H1 (cell line): ENCODE data around the gene ZNF615. TPM values are rescaled to one million over a fixed set of nuclear protein-coding genes. Genes with fewer than 3 reads are reported as not detected.

Experiments
- ASH2L ChIP-seq: fragments of 200-600, 300-600 bp; sonication (generic); IDR thresholded peaks from one replicate; pipeline ENCODE4 v1.7.1; 2017; ENCODE audit warnings: low read length
- BCL11A ChIP-seq, 2 experiments: IDR thresholded peaks; one replicate each; pipeline ENCODE4 v1.6.1; 2011; ENCODE audit warnings: low read depth in 2 of 2, low read length in 2 of 2, mild to moderate bottlenecking in 2 of 2
- CBX5 ChIP-seq: fragments of 300-800, 300-1000 bp; sonication (generic); IDR thresholded peaks from 2 replicates; pipeline ENCODE4 v1.7.1; 2016; ENCODE audit warnings: antibody characterized with exemption, low read length, low read depth
- CEBPB ChIP-seq: IDR thresholded peaks from 2 replicates; pipeline ENCODE4 v1.6.1; 2012; ENCODE audit warnings: low read depth, low read length
- CHD1 ChIP-seq: IDR thresholded peaks from 2 replicates; pipeline ENCODE4 v1.6.1; 2012; ENCODE audit warnings: low read depth, low read length, improper control_type of control experiment
- CREB1 ChIP-seq: IDR thresholded peaks from 2 replicates; pipeline ENCODE4 v1.6.1; 2012; ENCODE audit warnings: inconsistent platforms
- EZH2 ChIP-seq: fragments of 200-600 bp; sonication (generic); IDR thresholded peaks from 2 replicates; pipeline ENCODE4 v1.7.1; 2012; ENCODE audit warnings: low read depth, mild to moderate bottlenecking, moderate library complexity, low read length, inconsistent platforms; ENCODE audit not compliant: severe bottlenecking
- GABPA ChIP-seq: IDR thresholded peaks from 2 replicates; pipeline ENCODE4 v1.6.1; 2011; ENCODE audit warnings: mild to moderate bottlenecking, low read length, moderate library complexity, borderline replicate concordance; ENCODE audit not compliant: insufficient read depth
- GTF2F1 ChIP-seq: IDR thresholded peaks from 2 replicates; pipeline ENCODE4 v1.6.1; 2012; ENCODE audit warnings: low read depth, low read length, improper control_type of control experiment, borderline replicate concordance
- HDAC2 ChIP-seq, 2 experiments: fragments of 300-600 bp in 1 of 2; sonication (generic) in 1 of 2; IDR thresholded peaks; 2 replicates each; pipeline ENCODE4 v1.6.1; 2011 to 2012; ENCODE audit warnings: low read depth in 2 of 2, low read length in 2 of 2, mild to moderate bottlenecking in 2 of 2, moderate library complexity in 2 of 2, borderline replicate concordance in 1 of 2, inconsistent platforms in 1 of 2
- HDAC6 ChIP-seq: IDR thresholded peaks from one replicate; pipeline ENCODE4 v1.7.1; 2012; ENCODE audit warnings: low read depth, mild to moderate bottlenecking, inconsistent platforms, low read length, moderate library complexity
- KDM5A ChIP-seq: fragments of 200-600 bp; IDR thresholded peaks from 2 replicates; pipeline ENCODE4 v1.7.1; 2012; ENCODE audit warnings: mild to moderate bottlenecking, low read length, inconsistent platforms, mixed read lengths
- MAFK ChIP-seq: IDR thresholded peaks from 2 replicates; pipeline ENCODE4 v1.6.1; 2012; ENCODE audit warnings: low read depth, mild to moderate bottlenecking, improper control_type of control experiment, low read length
- NANOG ChIP-seq: IDR thresholded peaks from 2 replicates; pipeline ENCODE4 v1.6.1; 2011; ENCODE audit warnings: low read length, low read depth, mild to moderate bottlenecking, inconsistent platforms; ENCODE audit not compliant: insufficient read depth, poor library complexity, severe bottlenecking
- PHF8 ChIP-seq: fragments of 200-600 bp; sonication (generic); conservative IDR thresholded peaks from 2 replicates; pipeline ENCODE4 v1.7.1; 2012; ENCODE audit warnings: low read depth, mild to moderate bottlenecking, inconsistent platforms, low read length, moderate library complexity
- POLR2A ChIP-seq, 2 experiments: IDR thresholded peaks; 1 replicate in 1 of 2; 2 replicates in 1 of 2; pipeline ENCODE4 v1.6.1; 2011; ENCODE audit warnings: low read depth in 2 of 2, low read length in 2 of 2, mild to moderate bottlenecking in 2 of 2; ENCODE audit errors: control extremely low read depth in 1 of 2
- POU5F1 ChIP-seq: IDR thresholded peaks from 2 replicates; pipeline ENCODE4 v1.6.1; 2011; ENCODE audit warnings: low read depth, mild to moderate bottlenecking, low read length, moderate library complexity
- RNF2 ChIP-seq: fragments of 200-900, 300-1000 bp; sonication (generic); IDR thresholded peaks from 2 replicates; pipeline ENCODE4 v1.7.1; 2016; ENCODE audit warnings: borderline replicate concordance, low read depth, mild to moderate bottlenecking, antibody characterized with exemption, low read length; ENCODE audit not compliant: poor library complexity, severe bottlenecking; ENCODE audit errors: missing control alignments
- SAP30 ChIP-seq: fragments of 300-600 bp; sonication (generic); IDR thresholded peaks from 2 replicates; pipeline ENCODE4 v1.7.1; 2012; ENCODE audit warnings: low read length, moderate library complexity, mild to moderate bottlenecking, inconsistent platforms; ENCODE audit not compliant: insufficient read depth, insufficient replicate concordance
- SIRT6 ChIP-seq: IDR thresholded peaks from one replicate; pipeline ENCODE4 v1.7.1; 2012; ENCODE audit warnings: low read length, inconsistent platforms
- SP2 ChIP-seq: IDR thresholded peaks from 2 replicates; pipeline ENCODE4 v1.6.1; 2012; ENCODE audit warnings: mild to moderate bottlenecking, low read length, inconsistent platforms
- SRF ChIP-seq: IDR thresholded peaks from 2 replicates; pipeline ENCODE4 v1.6.1; 2011; ENCODE audit warnings: mild to moderate bottlenecking, low read depth, low read length, moderate library complexity
- SUZ12 ChIP-seq: fragments of 200-600 bp; sonication (generic); IDR thresholded peaks from 2 replicates; pipeline ENCODE4 v1.6.1; 2012; ENCODE audit warnings: mild to moderate bottlenecking, inconsistent platforms, low read length, moderate library complexity, mixed read lengths
- TAF1 ChIP-seq: IDR thresholded peaks from 2 replicates; pipeline ENCODE4 v1.6.1; 2011; ENCODE audit warnings: mild to moderate bottlenecking, low read depth, low read length
- TCF12 ChIP-seq: IDR thresholded peaks from 2 replicates; pipeline ENCODE4 v1.6.1; 2011; ENCODE audit warnings: low read depth, mild to moderate bottlenecking, low read length
- TEAD4 ChIP-seq: IDR thresholded peaks from 2 replicates; pipeline ENCODE4 v1.6.1; 2012; ENCODE audit warnings: low read depth, low read length, inconsistent platforms, mixed read lengths
- polyA plus RNA-seq, 7 experiments: library from polyadenylated mRNA; depleted of rRNA in 3 of 7; stranded (reverse) in 5 of 7; unstranded in 2 of 7; fragments of >200 nt in 5 of 7; fragments of 200-250 nt in 2 of 7; gene quantifications; 1 replicate in 5 of 7; 2 replicates in 1 of 7; 4 replicates in 1 of 7; pipeline versions ENCODE4 v1.2.1 to v1.2.3, GENCODE V29; 2011 to 2013; ENCODE audit warnings: missing spikeins in 2 of 7, mixed read lengths in 2 of 7
- total RNA-seq: library from RNA; stranded (reverse); fragmentation: NEBNext Ultra II Directional; extraction: Animal tissue kit (Norgen Biotek cat#: 25700); gene quantifications from 2 replicates; pipeline ENCODE4 v1.2.1, GENCODE V29; 2021

The ZNF615 gene
- total and polyA plus RNA-seq, 2 of the 8 experiments (the other 6 are each of a cell fraction or from before 2014, with no cell fraction given) = 2.8 to 7.5 TPM

- TF ChIP-seq EZH2 = no peak
- no peak for TF ChIP-seq CEBPB
- TF ChIP-seq GTF2F1 = no peak
- TF ChIP-seq TCF12 = no peak
- TF ChIP-seq SAP30 = peak; percentile 83
- peak; percentile 87 for TF ChIP-seq TAF1
- TF ChIP-seq HDAC2 (IDR thresholded peaks at IDR 0.05; ENCODE audit: borderline replicate concordance in 1 of 2, low read depth in 2 of 2, low read length in 2 of 2) = no peak
- TF ChIP-seq BCL11A (IDR thresholded peaks at IDR 0.05; ENCODE audit: low read depth in 2 of 2, low read length in 2 of 2) = no peak
- no peak for TF ChIP-seq SP2
- no peak; the same call in 1 of the 2 replicates for TF ChIP-seq CHD1
- no peak for TF ChIP-seq POLR2A (IDR thresholded peaks at IDR 0.05; ENCODE audit: control extremely low read depth in 1 of 2, low read depth in 2 of 2, low read length in 2 of 2)
- TF ChIP-seq SIRT6 = no peak
- no peak for TF ChIP-seq TEAD4
- TF ChIP-seq RNF2 = no peak
- TF ChIP-seq CBX5 = no peak
- no peak for TF ChIP-seq NANOG
- TF ChIP-seq PHF8 = peak; percentile 52; the same call in 1 of the 2 replicates
- no peak for TF ChIP-seq GABPA
- TF ChIP-seq KDM5A = no peak
- no peak for TF ChIP-seq SRF
- no peak for TF ChIP-seq MAFK
- TF ChIP-seq HDAC6 = no peak
- TF ChIP-seq ASH2L = peak; percentile 66
- TF ChIP-seq CREB1 = peak; percentile 58
- no peak for TF ChIP-seq SUZ12
- no peak for TF ChIP-seq POU5F1
Measured at GRCh38 chr19:52007806-52008557, at the start of gene ZNF615 (continued).
